ENCODE results near the gene CLCN1.

The CLCN1 gene

GRCh38 chr7:143300959-143301935, 14.7 kb upstream of the CLCN1 start:
- H3K27ac ChIP-seq (ENCODE audit: low read depth, low read length, poor library complexity, severe bottlenecking): no peak overlapping the region
- H3K27me3 ChIP-seq (ENCODE audit: insufficient read depth, low read length): no peaks in the 10 kb centered on the region
- no peaks in the 10 kb centered on the region for H3K79me2 ChIP-seq (ENCODE audit: insufficient read depth, low read length)
- no peaks in the 10 kb centered on the region; the same call in 1 of the 2 replicates for H3F3A ChIP-seq (ENCODE audit: insufficient read depth, low read length)
- no peak overlapping the region for H3K9ac ChIP-seq (ENCODE audit: low read length)
- no peak for TF ChIP-seq EZH2 (IDR thresholded peaks at IDR 0.05; ENCODE audit: borderline replicate concordance, low read length)
- TF ChIP-seq, protein P1, sequence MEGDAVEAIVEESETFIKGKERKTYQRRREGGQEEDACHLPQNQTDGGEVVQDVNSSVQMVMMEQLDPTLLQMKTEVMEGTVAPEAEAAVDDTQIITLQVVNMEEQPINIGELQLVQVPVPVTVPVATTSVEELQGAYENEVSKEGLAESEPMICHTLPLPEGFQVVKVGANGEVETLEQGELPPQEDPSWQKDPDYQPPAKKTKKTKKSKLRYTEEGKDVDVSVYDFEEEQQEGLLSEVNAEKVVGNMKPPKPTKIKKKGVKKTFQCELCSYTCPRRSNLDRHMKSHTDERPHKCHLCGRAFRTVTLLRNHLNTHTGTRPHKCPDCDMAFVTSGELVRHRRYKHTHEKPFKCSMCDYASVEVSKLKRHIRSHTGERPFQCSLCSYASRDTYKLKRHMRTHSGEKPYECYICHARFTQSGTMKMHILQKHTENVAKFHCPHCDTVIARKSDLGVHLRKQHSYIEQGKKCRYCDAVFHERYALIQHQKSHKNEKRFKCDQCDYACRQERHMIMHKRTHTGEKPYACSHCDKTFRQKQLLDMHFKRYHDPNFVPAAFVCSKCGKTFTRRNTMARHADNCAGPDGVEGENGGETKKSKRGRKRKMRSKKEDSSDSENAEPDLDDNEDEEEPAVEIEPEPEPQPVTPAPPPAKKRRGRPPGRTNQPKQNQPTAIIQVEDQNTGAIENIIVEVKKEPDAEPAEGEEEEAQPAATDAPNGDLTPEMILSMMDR (IDR thresholded peaks at IDR 0.05; ENCODE audit: low read length): no peak
- no peaks in the 10 kb centered on the region for H3K9me2 ChIP-seq (ENCODE audit: low read depth, low read length)
- no peak overlapping the region for H3K4me2 ChIP-seq (ENCODE audit: low read length)
- H2AFZ ChIP-seq (ENCODE audit: low read length): no peak overlapping the region
- no peak overlapping the region for H3K4me3 ChIP-seq (ENCODE audit: low read depth, low read length, poor library complexity, severe bottlenecking)
- peaks cover 97% of the 10 kb centered on the region for H3K36me3 ChIP-seq (ENCODE audit: insufficient read depth, low read length)
- no peaks in the 10 kb centered on the region for H3K4me1 ChIP-seq (ENCODE audit: insufficient read depth, low read length, severe bottlenecking)
- 0 out of 2 replicates have a peak, but pooled peaks cover 2% of the 10 kb centered on the region for H4K20me1 ChIP-seq (ENCODE audit: insufficient read depth, low read length)
- no peaks in the 10 kb centered on the region for H3K9me3 ChIP-seq (ENCODE audit: low read length)

DNA sequence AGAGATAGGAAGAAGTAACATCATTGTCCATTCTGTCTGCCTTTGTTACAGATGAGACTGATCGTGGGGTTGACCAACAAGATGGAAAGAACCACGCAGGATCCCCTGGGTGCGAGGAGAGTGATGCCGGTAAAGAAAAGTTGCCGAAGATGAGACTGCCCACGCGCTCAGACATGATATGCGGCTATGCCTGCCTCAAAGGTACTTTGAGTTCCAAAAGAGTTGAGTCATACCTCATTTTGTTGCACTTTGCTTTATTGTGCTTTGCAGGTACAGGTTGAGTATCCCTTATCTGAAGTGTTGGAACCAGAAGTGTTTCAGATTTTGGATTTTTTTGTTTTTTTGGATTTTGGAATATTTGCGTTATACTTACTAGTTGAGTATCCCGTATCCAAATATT, 12.2 kb upstream of the CLCN1 start:
- no peaks in the 10 kb centered on the region for H3K79me2 ChIP-seq (ENCODE audit: insufficient read depth, low read length)
- TF ChIP-seq, protein P1 (IDR thresholded peaks at IDR 0.05; ENCODE audit: low read length): no peak
- no peak for TF ChIP-seq EZH2 (IDR thresholded peaks at IDR 0.05; ENCODE audit: borderline replicate concordance, low read length)
- H3K36me3 ChIP-seq (ENCODE audit: insufficient read depth, low read length): peaks cover 97% of the 10 kb centered on the region

GRCh38 chr7:143304938-143305337, 11.0 kb upstream of the CLCN1 start:
- no peaks in the 10 kb centered on the region for H3K27me3 ChIP-seq (ENCODE audit: insufficient read depth, low read length)
- H3K79me2 ChIP-seq (ENCODE audit: insufficient read depth, low read length): no peaks in the 10 kb centered on the region
- no peak overlapping the region for H3K9ac ChIP-seq (ENCODE audit: low read length)
- no peaks in the 10 kb centered on the region for H3K9me3 ChIP-seq (ENCODE audit: low read length)
- H3K4me1 ChIP-seq (ENCODE audit: insufficient read depth, low read length, severe bottlenecking): no peaks in the 10 kb centered on the region
- H3K9me2 ChIP-seq (ENCODE audit: low read depth, low read length): no peaks in the 10 kb centered on the region
- H3K36me3 ChIP-seq (ENCODE audit: insufficient read depth, low read length): peaks cover 96% of the 10 kb centered on the region
- no peak overlapping the region for H3K4me2 ChIP-seq (ENCODE audit: low read length)
- no peaks in the 10 kb centered on the region for H4K20me1 ChIP-seq (ENCODE audit: insufficient read depth, low read length)
- H3F3A ChIP-seq (ENCODE audit: insufficient read depth, low read length): no peaks in the 10 kb centered on the region
- H3K27ac ChIP-seq (ENCODE audit: low read depth, low read length, poor library complexity, severe bottlenecking): no peak overlapping the region
- no peak overlapping the region for H3K4me3 ChIP-seq (ENCODE audit: low read depth, low read length, poor library complexity, severe bottlenecking)
- H2AFZ ChIP-seq (ENCODE audit: low read length): no peak overlapping the region
- no peak for TF ChIP-seq EZH2 (IDR thresholded peaks at IDR 0.05; ENCODE audit: borderline replicate concordance, low read length)
- TF ChIP-seq, protein P1 (IDR thresholded peaks at IDR 0.05; ENCODE audit: low read length): no peak

More for the DNA sequence above, 12.2 kb upstream of the CLCN1 start:
- no peaks in the 10 kb centered on the region for H3K27me3 ChIP-seq (ENCODE audit: insufficient read depth, low read length)
- H3K27ac ChIP-seq (ENCODE audit: low read depth, low read length, poor library complexity, severe bottlenecking): no peak overlapping the region
- H3K4me3 ChIP-seq (ENCODE audit: low read depth, low read length, poor library complexity, severe bottlenecking): no peak overlapping the region
- H3F3A ChIP-seq (ENCODE audit: insufficient read depth, low read length): no peaks in the 10 kb centered on the region
- H2AFZ ChIP-seq (ENCODE audit: low read length): no peak overlapping the region
- H3K4me2 ChIP-seq (ENCODE audit: low read length): no peak overlapping the region
- no peak overlapping the region for H3K9ac ChIP-seq (ENCODE audit: low read length)
- 0 out of 2 replicates have a peak, but pooled peaks cover 2% of the 10 kb centered on the region for H4K20me1 ChIP-seq (ENCODE audit: insufficient read depth, low read length)
- no peaks in the 10 kb centered on the region for H3K9me3 ChIP-seq (ENCODE audit: low read length)
- no peaks in the 10 kb centered on the region for H3K4me1 ChIP-seq (ENCODE audit: insufficient read depth, low read length, severe bottlenecking)
- no peaks in the 10 kb centered on the region for H3K9me2 ChIP-seq (ENCODE audit: low read depth, low read length)
